Tibial nerve (tissue), 4 donors: ENCODE data around the gene U2AF1L4. TPM values are rescaled to one million over a fixed set of nuclear protein-coding genes. Genes with fewer than 3 reads are reported as not detected.

ENCODE experiments used
- DNase-seq, 2 donors: peaks; one replicate each; pipeline ENCODE4 v3.0.0-alpha.2; 2019; ENCODE audit warnings: low spot score in 2 of 2
- H3K27ac ChIP-seq, 4 donors: fragments of 200-600 bp; sonication (generic) in 3 of 4; one replicate each; pipeline ENCODE4 v1.5.1; 2017 to 2019; ENCODE audit warnings: mild to moderate bottlenecking in 1 of 4
- H3K27me3 ChIP-seq, 2 donors: fragments of 200-600 bp; sonication (generic) in 1 of 2; one replicate each; pipeline versions ENCODE4 v1.5.1 to v1.6.0; 2017 to 2019
- H3K36me3 ChIP-seq, 3 donors: fragments of 200-600 bp; sonication (generic); one replicate each; pipeline ENCODE4 v1.5.1; 2018 to 2019
- H3K4me1 ChIP-seq, 4 donors: fragments of 200-600 bp; sonication (generic) in 3 of 4; one replicate each; pipeline ENCODE4 v1.5.1; 2017 to 2019
- H3K4me3 ChIP-seq, 4 donors: fragments of 200-600 bp; sonication (generic) in 3 of 4; one replicate each; pipeline ENCODE4 v1.5.1; 2017 to 2019; ENCODE audit warnings: mild to moderate bottlenecking in 1 of 4, moderate library complexity in 1 of 4
- H3K9me3 ChIP-seq, 4 donors: fragments of 200-600 bp; sonication (generic) in 3 of 4; one replicate each; pipeline ENCODE4 v1.5.1; 2017 to 2019
- EP300 ChIP-seq, 2 donors: sonication (generic); formaldehyde crosslinking; IDR thresholded peaks; one replicate each; pipeline ENCODE4 v1.6.1; 2017; ENCODE audit warnings: antibody characterized with exemption in 2 of 2, mild to moderate bottlenecking in 1 of 2
- POLR2A ChIP-seq, 2 donors: fragments of 450-650 bp; IDR thresholded peaks; one replicate each; pipeline ENCODE4 v1.6.1; 2017; ENCODE audit warnings: antibody characterized with exemption in 2 of 2, mild to moderate bottlenecking in 2 of 2, moderate library complexity in 2 of 2
- WGBS, 2 donors: methylation state at CpG; one replicate each; pipeline ENCODE4 v1.1.5; 2018; 5-methylcytosine and 5-hydroxymethylcytosine counted together
- total RNA-seq, 4 donors: library from RNA; depleted of rRNA; stranded (reverse); fragments of >200 nt; gene quantifications; one replicate each; pipeline ENCODE4 v1.1.0, GENCODE V29; 2016
- TF ChIP-seq, protein P1 (sequence below), 5 experiments: fragments of 200-600 bp in 3 of 5; fragments of 450-650 bp in 2 of 5; sonication (generic) in 3 of 5; IDR thresholded peaks; one replicate each; pipeline ENCODE4 v1.5.1; 2016 to 2019; ENCODE audit warnings: antibody characterized with exemption in 5 of 5, mild to moderate bottlenecking in 3 of 5, moderate library complexity in 2 of 5

The U2AF1L4 gene
- total RNA-seq, 4 donors from 2014 or later: 17.8 to 51.1 (median 43.2) TPM

DNA sequence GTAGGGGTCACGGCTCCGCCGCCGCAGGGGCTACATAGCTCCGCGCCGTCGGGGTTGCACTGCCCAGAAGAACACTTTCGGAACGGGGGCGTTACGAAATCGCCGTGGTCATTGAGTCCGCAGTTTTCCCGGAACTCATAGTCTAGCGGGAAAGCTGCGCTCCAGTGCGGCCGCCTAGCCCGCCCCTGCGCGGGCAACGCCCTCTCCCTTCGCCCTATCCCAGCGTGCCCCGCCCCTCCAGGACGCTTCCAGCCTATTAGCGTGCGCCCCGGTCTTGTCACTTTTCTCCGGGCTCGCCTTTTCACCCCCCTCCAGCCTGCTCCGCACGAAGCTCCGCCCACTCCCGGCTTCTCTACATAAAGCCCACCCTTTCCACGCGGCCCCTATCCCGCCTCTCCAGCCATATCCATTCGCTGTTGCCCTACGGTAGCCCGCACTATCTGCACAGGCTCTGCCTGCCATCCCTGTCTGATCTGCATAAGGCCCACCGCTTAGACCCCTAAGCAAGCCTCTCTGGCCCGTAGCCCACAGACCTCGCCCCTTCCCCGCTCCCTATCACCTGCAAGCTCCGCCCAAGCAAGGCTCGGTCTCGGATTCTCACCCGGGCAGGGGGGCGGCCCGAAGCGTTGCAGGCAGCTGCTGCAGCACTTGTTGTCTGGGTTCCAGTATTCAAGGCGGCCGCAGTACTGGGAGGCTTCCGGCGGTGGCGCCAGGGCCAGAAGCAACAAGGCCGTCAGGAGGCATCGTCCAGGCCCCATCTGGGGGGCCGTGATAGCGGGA is 4.6 kb downstream of the U2AF1L4 start:
- WGBS, 2 donors: 0% methylated on average over 56 to 60 of the region's 63 CpGs
- peaks cover 0 to 33% (median 23%) of the 10 kb centered on the region in 4 donors for H3K4me1 ChIP-seq
- no peaks in the 10 kb centered on the region for H3K9me3 ChIP-seq
- TF ChIP-seq POLR2A (IDR thresholded peaks at IDR 0.05) (peak; percentile 43 to 45), EP300 (IDR thresholded peaks at IDR 0.05) (peak; percentile 80 to 82)
- TF ChIP-seq, protein P1, sequence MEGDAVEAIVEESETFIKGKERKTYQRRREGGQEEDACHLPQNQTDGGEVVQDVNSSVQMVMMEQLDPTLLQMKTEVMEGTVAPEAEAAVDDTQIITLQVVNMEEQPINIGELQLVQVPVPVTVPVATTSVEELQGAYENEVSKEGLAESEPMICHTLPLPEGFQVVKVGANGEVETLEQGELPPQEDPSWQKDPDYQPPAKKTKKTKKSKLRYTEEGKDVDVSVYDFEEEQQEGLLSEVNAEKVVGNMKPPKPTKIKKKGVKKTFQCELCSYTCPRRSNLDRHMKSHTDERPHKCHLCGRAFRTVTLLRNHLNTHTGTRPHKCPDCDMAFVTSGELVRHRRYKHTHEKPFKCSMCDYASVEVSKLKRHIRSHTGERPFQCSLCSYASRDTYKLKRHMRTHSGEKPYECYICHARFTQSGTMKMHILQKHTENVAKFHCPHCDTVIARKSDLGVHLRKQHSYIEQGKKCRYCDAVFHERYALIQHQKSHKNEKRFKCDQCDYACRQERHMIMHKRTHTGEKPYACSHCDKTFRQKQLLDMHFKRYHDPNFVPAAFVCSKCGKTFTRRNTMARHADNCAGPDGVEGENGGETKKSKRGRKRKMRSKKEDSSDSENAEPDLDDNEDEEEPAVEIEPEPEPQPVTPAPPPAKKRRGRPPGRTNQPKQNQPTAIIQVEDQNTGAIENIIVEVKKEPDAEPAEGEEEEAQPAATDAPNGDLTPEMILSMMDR (IDR thresholded peaks at IDR 0.05): peak in 2 of 5 experiments; percentile 18 to 28
- H3K27ac ChIP-seq: peak overlapping the region; percentile 63 to 90 (median 83)
- no peaks in the 10 kb centered on the region for H3K27me3 ChIP-seq
- H3K36me3 ChIP-seq: peaks cover 3 to 42% (median 4%) of the 10 kb centered on the region in 3 donors
- peak overlapping the region; percentile 42 to 87 (median 70) for H3K4me3 ChIP-seq
- peak; percentile 97 to 98 for DNase-seq

DNA sequence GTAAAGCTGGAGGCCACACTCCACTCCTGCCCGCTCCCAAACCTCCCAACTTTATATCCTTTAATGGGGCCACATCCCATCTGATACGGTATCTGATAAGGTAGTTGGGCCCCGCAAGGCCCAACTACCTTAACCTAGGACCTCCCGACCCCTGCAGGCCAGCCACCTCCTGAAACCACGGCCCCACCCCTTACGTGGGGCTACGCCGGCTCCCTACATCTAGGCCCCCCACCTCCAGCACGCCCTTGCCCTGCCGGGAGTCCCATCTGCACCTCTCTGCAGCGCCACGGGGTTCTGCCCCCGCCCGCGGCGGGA is 5.2 kb downstream of the U2AF1L4 start:
- no peaks in the 10 kb centered on the region for H3K9me3 ChIP-seq
- H3K27me3 ChIP-seq: no peaks in the 10 kb centered on the region
- TF ChIP-seq EP300 (IDR thresholded peaks at IDR 0.05) (no peak), POLR2A (IDR thresholded peaks at IDR 0.05) (no peak)
- TF ChIP-seq, protein P1 (IDR thresholded peaks at IDR 0.05): no peak
- peak overlapping the region; percentile 16 to 90 (median 83) for H3K27ac ChIP-seq
- peaks cover 0 to 33% (median 23%) of the 10 kb centered on the region in 4 donors for H3K4me1 ChIP-seq
- H3K36me3 ChIP-seq: peaks cover 3 to 48% (median 4%) of the 10 kb centered on the region in 3 donors
- DNase-seq: no peak
- H3K4me3 ChIP-seq: peak overlapping the region; percentile 42 to 75 (median 66)
- WGBS, 2 donors: 4 to 7% methylated on average over 9 to 15 of the region's 16 CpGs

DNA sequence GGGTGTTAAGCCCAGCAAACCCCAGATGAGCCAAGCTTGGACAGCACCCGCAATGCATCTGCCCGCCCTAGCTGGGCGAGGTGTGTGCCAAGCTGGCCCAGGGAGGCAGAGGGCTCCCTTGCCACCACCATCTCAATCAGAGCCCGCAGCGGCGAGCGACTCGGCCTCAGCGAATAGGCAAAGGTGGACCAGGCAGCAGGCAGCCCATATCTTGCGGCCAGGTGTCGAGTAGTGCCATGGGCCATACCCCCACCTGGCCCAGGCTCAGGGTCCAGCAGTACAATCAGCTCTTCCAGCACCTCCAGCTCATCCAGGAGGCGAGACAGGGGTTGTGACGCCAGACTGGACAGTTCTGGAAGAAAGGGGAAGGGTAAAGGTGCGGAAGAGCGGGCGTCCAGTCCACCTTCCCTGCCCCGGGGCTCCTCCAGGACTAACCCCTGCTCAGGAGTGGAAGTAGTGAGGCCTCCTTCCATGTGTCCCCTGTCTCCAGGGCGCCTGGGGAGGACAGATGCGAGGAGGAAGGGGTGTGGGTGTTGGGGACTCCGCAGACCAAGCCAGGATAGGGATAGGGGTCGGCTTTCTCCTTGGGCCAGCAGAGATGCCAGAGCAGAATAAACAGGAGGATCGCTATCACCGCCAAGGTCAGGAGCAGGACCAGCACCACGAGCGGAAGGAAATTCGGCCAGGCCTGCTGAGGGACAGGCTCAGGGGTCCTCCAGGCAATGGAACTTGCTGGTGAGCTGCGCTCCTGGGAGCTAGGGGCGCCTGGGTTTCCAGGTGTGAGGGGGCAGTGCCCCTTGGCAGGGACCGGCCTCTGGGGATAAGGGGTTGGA is 5.7 kb downstream of the U2AF1L4 start:
- H3K36me3 ChIP-seq: peaks cover 3 to 54% (median 4%) of the 10 kb centered on the region in 3 donors

DNA sequence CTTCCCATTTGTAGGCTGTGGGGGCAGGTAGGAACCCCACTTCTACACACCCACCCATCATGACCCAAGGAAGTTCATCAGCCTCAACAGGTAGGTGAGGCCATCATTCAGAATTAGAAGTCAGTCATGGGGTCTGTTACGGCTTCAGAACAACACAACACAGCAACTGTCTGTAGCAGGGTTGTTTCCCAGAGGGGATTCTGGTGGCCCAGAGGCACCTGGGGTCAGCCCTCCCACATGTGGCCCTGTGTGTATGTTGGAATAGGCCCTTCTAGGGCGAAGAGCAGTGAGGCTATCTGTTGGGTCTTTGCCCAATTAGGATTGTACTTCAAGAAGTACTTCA is 6.4 kb downstream of the U2AF1L4 start:
- H3K27ac ChIP-seq: no peak overlapping the region
- no peak for DNase-seq
- no peaks in the 10 kb centered on the region for H3K27me3 ChIP-seq
- H3K4me1 ChIP-seq: peaks cover 0 to 25% (median 15%) of the 10 kb centered on the region in 4 donors
- WGBS, 2 donors: 67 to 94% methylated on average over 1 to 2 of the region's 2 CpGs
- H3K36me3 ChIP-seq: peaks cover 3 to 60% (median 4%) of the 10 kb centered on the region in 3 donors
- H3K4me3 ChIP-seq: no peak overlapping the region
- no peaks in the 10 kb centered on the region for H3K9me3 ChIP-seq
- TF ChIP-seq POLR2A (IDR thresholded peaks at IDR 0.05) (no peak), EP300 (IDR thresholded peaks at IDR 0.05) (no peak)
- TF ChIP-seq, protein P1 (IDR thresholded peaks at IDR 0.05): no peak

More for the DNA sequence above, 5.7 kb downstream of the U2AF1L4 start:
- WGBS, 2 donors: 66 to 77% methylated on average over 25 to 28 of the region's 29 CpGs
- Histone ChIP-seq H3K27ac (peak overlapping the region; percentile 16 to 90 (median 83)), H3K4me1 (peaks cover 0 to 31% (median 22%) of the 10 kb centered on the region in 4 donors), H3K27me3 (no peaks in the 10 kb centered on the region), H3K4me3 (peak overlapping the region; percentile 42 to 75 (median 66)), H3K9me3 (no peaks in the 10 kb centered on the region)
- no peak for TF ChIP-seq POLR2A (IDR thresholded peaks at IDR 0.05)
- TF ChIP-seq, protein P1 (IDR thresholded peaks at IDR 0.05): no peak
- TF ChIP-seq EP300 (IDR thresholded peaks at IDR 0.05): no peak
- DNase-seq: no peak
